Measurements from ENCODE around the gene PJA2.

- TF ChIP-seq POLR2A (IDR thresholded peaks at IDR 0.05; ENCODE audit: low read depth, low read length): no peak
- no peak for TF ChIP-seq POLR2AphosphoS5 (IDR thresholded peaks at IDR 0.05; ENCODE audit: low read depth, low read length)
Observed at GRCh38 chr5:109349388-109349787, 60.4 kb downstream of the PJA2 start.

Data from GM12892 (cell line).